Panc1 (cell line): ENCODE results near the gene FBXL17. TPM values are rescaled to one million over a fixed set of nuclear protein-coding genes. Genes with fewer than 3 reads are reported as not detected.

ENCODE experiments used
- ATAC-seq: fragments of 200-7000 bp; cut with Tn5 transposase; 2 replicates; pipeline ENCODE4 v1.9.1; 2020; ENCODE audit warnings: mild to moderate bottlenecking, moderate library complexity
- BruUV-seq: library from RNA; stranded (reverse); fragments of 400-500 nt; replicated peaks from 2 replicates; lab custom pipeline; 2021; lab: Mats Ljungman, UMichigan
- CTCF ChIA-PET: fragments of 300-600 bp; sonication (Branson Sonifier 250); formaldehyde crosslinking; loops from one replicate; lab custom pipeline; 2022; ENCODE audit warnings: antibody characterized with exemption; lab: Charles Lee
- POLR2A ChIA-PET: fragments of 300-600 bp; sonication (Branson Sonifier 250); formaldehyde crosslinking; loops from one replicate; lab custom pipeline; 2022; ENCODE audit warnings: antibody characterized with exemption; lab: Charles Lee
- DNase-seq: peaks from one replicate; pipeline ENCODE4 v3.0.0-alpha.2; 2010; ENCODE audit warnings: low read depth, low spot score
- H3K27ac ChIP-seq: 2 replicates; pipeline ENCODE4 v1.5.1; 2011; ENCODE audit warnings: mild to moderate bottlenecking, low read length, inconsistent platforms
- H3K27me3 ChIP-seq: fragments of 200-500 bp; sonication (Bioruptor generic); 2 replicates; pipeline ENCODE4 v1.6.0; 2014; ENCODE audit warnings: low read length, inconsistent platforms; ENCODE audit not compliant: control insufficient read depth, insufficient read depth
- H3K36me3 ChIP-seq: fragments of 200-500 bp; sonication (Bioruptor generic); 2 replicates; pipeline ENCODE4 v1.5.1; 2014; ENCODE audit warnings: inconsistent platforms, mild to moderate bottlenecking, low read length, moderate library complexity; ENCODE audit not compliant: control insufficient read depth, insufficient read depth
- H3K4me1 ChIP-seq: 2 replicates; pipeline ENCODE4 v1.5.1; 2011; ENCODE audit warnings: inconsistent platforms, mild to moderate bottlenecking, low read length, moderate library complexity; ENCODE audit not compliant: control insufficient read depth, insufficient read depth
- H3K4me3 ChIP-seq, 2 experiments: 2 replicates each; pipeline ENCODE4 v1.5.1; 2011 to 2012; ENCODE audit warnings: low read depth in 2 of 2, low read length in 2 of 2, mild to moderate bottlenecking in 2 of 2, inconsistent platforms in 1 of 2, moderate library complexity in 1 of 2
- H3K9me3 ChIP-seq: fragments of 200-500 bp; sonication (Bioruptor generic); 2 replicates; pipeline ENCODE4 v1.5.1; 2014; ENCODE audit warnings: low read depth, mild to moderate bottlenecking, inconsistent platforms, low read length, moderate library complexity; ENCODE audit not compliant: control insufficient read depth, insufficient read depth
- POLR2AphosphoS5 ChIP-seq: IDR thresholded peaks from 2 replicates; pipeline ENCODE4 v1.6.1; 2012; ENCODE audit warnings: mild to moderate bottlenecking, low read depth, low read length, moderate library complexity
- REST ChIP-seq, 2 experiments: IDR thresholded peaks; 2 replicates each; pipeline ENCODE4 v1.6.1; 2011 to 2012; ENCODE audit warnings: low read depth in 2 of 2, control low read depth in 1 of 2, low read length in 1 of 2, mild to moderate bottlenecking in 1 of 2, moderate library complexity in 1 of 2; ENCODE audit not compliant: insufficient read depth in 1 of 2
- SIN3A ChIP-seq: IDR thresholded peaks from 2 replicates; pipeline ENCODE4 v1.6.1; 2012; ENCODE audit warnings: low read depth, mild to moderate bottlenecking, low read length, moderate library complexity, borderline replicate concordance; ENCODE audit not compliant: insufficient read depth
- TCF7L2 ChIP-seq: IDR thresholded peaks from 2 replicates; pipeline ENCODE4 v1.6.1; 2011; ENCODE audit warnings: mild to moderate bottlenecking, low read depth, low read length, inconsistent platforms
- in situ Hi-C: cut with HindIII; loops from 2 replicates; pipeline ENCODE4 v1.10.0; 2016; ENCODE audit warnings: low sequenced_read_pairs, low pct_unique_long_range_greater_than_20kb
- intact Hi-C: fragments of 100-400 bp; cut with micrococcal nuclease; formaldehyde crosslinking; loops from one replicate; pipeline ENCODE4 v1.10.0; 2022; ENCODE audit not compliant: unreplicated experiment
- total RNA-seq: library from RNA; stranded (reverse); gene quantifications from one replicate; pipeline ENCODE4 v1.2.1, GENCODE V29; 2021; ENCODE audit not compliant: unreplicated experiment
- TF ChIP-seq, protein P1 (sequence below): fragments of 450-650 bp; IDR thresholded peaks from 2 replicates; pipeline ENCODE4 v1.5.1; 2017; ENCODE audit warnings: mild to moderate bottlenecking

The FBXL17 gene
- total RNA-seq, 1 experiment from 2014 or later: 17.4 TPM

- Histone ChIP-seq H3K27ac (no peak overlapping the region), H3K9me3 (no peaks in the 10 kb centered on the region), H3K4me3 (no peak overlapping the region), H3K27me3 (no peaks in the 10 kb centered on the region), H3K36me3 (no peaks in the 10 kb centered on the region), H3K4me1 (no peaks in the 10 kb centered on the region)
- in situ Hi-C loops: no loop called here
- CTCF ChIA-PET: no interaction called here
- POLR2A ChIA-PET: no interaction called here
- DNase-seq: no peak
- ATAC-seq: no peak
- BruUV-seq: no TSS peak
- intact Hi-C loops: no loop called here
- TF ChIP-seq REST (IDR thresholded peaks at IDR 0.05; ENCODE audit: insufficient read depth in 1 of 2, low read depth in 2 of 2, low read length in 1 of 2) (no peak), POLR2AphosphoS5 (no peak), TCF7L2 (no peak), SIN3A (no peak)
- TF ChIP-seq, protein P1, sequence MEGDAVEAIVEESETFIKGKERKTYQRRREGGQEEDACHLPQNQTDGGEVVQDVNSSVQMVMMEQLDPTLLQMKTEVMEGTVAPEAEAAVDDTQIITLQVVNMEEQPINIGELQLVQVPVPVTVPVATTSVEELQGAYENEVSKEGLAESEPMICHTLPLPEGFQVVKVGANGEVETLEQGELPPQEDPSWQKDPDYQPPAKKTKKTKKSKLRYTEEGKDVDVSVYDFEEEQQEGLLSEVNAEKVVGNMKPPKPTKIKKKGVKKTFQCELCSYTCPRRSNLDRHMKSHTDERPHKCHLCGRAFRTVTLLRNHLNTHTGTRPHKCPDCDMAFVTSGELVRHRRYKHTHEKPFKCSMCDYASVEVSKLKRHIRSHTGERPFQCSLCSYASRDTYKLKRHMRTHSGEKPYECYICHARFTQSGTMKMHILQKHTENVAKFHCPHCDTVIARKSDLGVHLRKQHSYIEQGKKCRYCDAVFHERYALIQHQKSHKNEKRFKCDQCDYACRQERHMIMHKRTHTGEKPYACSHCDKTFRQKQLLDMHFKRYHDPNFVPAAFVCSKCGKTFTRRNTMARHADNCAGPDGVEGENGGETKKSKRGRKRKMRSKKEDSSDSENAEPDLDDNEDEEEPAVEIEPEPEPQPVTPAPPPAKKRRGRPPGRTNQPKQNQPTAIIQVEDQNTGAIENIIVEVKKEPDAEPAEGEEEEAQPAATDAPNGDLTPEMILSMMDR: no peak
Observed at GRCh38 chr5:108129129-108129528, 252.8 kb downstream of the FBXL17 start.

DNA sequence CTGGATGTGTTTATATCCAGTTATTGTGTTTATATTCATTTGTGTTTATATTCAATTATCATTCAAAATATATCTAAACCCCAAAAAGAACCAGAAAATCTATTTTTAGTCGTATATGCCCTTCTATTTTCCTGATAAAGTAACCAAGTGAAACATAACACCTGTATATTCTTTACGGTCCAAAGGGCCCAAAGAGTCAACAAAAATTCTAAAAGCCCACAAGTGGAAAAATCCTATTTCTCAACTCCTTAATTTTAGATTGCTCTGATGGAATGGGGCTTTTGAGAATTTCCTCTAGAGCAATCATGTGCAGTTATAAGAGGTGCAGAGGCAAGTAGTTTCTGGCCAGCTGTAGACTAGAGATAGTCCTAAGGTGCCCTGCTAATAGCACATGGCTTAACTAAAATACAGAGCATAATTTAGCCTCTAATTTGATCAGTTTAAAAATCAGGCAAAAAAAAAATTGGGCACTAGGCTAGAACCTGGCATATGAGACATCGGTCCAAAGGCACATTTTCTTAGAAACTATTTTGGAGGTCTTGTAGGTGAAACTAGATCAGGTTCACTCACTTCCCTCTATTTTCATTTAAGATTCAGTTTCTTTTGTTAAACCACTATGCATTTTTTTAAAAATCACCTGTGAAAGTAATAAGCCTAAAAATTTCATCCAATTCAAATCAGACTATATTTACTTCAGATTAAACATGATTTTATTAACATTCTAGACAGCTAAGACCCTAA lies 256.0 kb downstream of the FBXL17 start:
- no TSS peak for BruUV-seq
- H3K27me3 ChIP-seq: no peaks in the 10 kb centered on the region
- no peaks in the 10 kb centered on the region for H3K9me3 ChIP-seq
- intact Hi-C loops: no loop called here
- in situ Hi-C loops: no loop called here
- DNase-seq: no peak
- no peak overlapping the region for H3K27ac ChIP-seq
- ChIA-PET POLR2A (no interaction called here), CTCF (no interaction called here)
- no peaks in the 10 kb centered on the region for H3K36me3 ChIP-seq
- no peaks in the 10 kb centered on the region for H3K4me1 ChIP-seq
- H3K4me3 ChIP-seq: no peak overlapping the region
- no peak for ATAC-seq
- TF ChIP-seq REST (IDR thresholded peaks at IDR 0.05; ENCODE audit: insufficient read depth in 1 of 2, low read depth in 2 of 2, low read length in 1 of 2) (no peak), POLR2AphosphoS5 (no peak), TCF7L2 (no peak), SIN3A (no peak)
- TF ChIP-seq, protein P1: no peak
